Glomerular visceral epithelial cell (primary cell): ENCODE results near the gene VKORC1.

Experiments used
- DNase-seq: peaks from one replicate; pipeline ENCODE4 v3.0.0-alpha.2; 2016; ENCODE audit errors: extremely low spot score

The VKORC1 gene

GRCh38 chr16:31130336-31130891 is 35.8 kb upstream of the VKORC1 start:
- DNase-seq: no peak

- no peak for DNase-seq
Observed at GRCh38 chr16:31129568-31130335, 35.2 kb upstream of the VKORC1 start.

GRCh38 chr16:31128711-31129567 is 34.3 kb upstream of the VKORC1 start:
- DNase-seq: no peak

GRCh38 chr16:31127182-31127581 is 32.6 kb upstream of the VKORC1 start:
- no peak for DNase-seq

GRCh38 chr16:31125844-31126243 is 31.2 kb upstream of the VKORC1 start:
- DNase-seq: no peak

GRCh38 chr16:31120129-31120528 is 25.5 kb upstream of the VKORC1 start:
- DNase-seq: no peak

DNA sequence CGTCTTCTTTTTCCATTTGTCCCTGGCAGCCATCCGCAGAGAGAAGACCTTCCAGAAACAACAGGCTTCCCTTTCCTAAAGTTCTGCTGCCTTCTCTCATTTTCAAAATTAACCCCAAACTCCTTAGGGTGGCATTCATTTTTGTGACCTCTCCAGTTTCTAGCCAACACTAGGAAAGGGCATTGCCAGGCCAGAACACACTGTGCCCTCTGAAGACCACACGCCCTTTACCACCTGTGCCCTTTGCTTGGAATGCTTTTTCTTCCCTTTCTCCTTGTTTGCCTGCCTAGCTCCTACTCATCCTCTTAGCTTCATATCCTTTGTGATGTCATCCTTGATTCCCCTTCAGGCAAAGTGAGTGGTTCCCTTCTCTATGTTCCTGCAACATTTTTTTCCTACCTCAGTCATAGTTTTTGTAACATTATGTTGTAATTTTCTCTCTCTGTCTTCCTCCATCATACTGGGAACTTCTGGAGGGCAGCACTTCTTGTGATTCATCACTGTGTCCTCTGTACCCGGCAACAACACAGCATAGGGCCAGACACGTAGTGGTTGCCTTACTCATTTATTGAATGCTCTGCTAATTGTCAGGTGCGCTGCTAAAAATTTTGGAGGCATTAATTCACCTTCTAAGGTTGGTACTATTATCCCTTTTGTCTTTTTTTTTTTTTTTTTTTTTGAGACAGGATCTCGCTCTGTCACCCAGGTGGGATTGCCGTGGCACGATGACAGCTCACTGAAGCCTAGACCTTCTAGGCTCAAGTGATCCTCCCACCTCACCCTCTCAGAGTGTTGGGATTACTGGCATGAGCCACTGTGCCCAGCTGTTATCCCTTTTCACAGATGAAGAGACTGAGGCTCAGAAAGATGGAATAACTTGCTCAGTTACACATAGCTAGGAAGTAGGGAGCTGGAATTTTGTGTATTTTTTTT is 23.9 kb upstream of the VKORC1 start:
- DNase-seq: no peak

DNA sequence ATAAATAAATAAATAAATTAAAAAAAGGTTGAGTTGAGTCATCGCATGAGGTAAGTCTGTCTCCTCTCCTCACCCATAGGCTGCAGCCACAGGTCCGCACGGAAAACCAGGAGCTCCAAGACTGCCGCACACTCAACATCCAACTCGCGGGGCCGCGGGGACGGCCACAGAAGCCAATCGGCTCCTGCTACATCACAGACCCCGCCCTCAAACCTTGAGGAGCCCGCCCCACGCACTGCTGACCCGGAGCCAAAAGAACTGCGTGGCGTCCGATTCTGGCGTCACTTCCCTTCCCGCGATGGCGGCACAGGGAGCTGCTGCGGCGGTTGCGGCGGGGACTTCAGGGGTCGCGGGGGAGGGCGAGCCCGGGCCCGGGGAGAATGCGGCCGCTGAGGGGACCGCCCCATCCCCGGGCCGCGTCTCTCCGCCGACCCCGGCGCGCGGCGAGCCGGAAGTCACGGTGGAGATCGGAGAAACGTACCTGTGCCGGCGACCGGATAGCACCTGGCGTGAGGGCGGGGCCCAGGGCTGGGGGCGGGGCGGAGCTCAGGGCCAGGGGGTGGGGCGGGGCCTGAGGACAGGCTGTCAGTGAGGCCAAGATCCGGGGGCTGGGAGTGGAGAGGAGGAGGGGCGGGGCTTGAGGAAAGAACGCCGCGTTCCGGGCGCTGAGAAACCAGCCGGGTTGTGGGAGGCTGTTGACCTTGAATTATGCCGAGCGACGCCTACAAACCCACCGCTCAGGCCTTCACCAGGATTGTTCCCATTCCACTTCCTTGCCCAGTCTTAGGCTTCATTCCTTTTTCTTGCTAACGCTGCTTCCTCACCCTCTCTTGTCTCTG is 23.0 kb upstream of the VKORC1 start, which contains the start of gene KAT8:
Gene KAT8 (plus strand): TSS at position 281 of the 839 bp plus-strand sequence. CDS start 18 bp downstream, at position 299.
- peak; percentile 98 for DNase-seq

DNA sequence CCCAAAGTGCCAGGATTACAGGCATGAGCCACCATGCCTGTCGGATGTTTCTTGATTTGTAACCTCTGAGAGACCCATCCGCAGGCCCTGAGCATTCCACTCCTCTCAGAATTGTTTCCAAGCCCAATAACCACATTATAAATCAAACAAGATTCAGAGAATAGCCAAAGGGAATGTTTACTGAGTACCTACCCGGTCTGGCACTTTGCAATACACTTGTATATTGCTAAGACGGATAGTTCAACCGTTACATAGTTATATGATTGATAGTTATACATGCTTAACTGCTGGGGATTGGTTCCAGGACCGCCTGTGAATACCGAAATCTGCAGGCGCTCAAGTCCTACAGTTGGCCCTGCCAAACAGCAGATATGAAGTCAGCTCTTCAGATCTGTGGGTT is 19.9 kb upstream of the VKORC1 start:
- no peak for DNase-seq

DNA sequence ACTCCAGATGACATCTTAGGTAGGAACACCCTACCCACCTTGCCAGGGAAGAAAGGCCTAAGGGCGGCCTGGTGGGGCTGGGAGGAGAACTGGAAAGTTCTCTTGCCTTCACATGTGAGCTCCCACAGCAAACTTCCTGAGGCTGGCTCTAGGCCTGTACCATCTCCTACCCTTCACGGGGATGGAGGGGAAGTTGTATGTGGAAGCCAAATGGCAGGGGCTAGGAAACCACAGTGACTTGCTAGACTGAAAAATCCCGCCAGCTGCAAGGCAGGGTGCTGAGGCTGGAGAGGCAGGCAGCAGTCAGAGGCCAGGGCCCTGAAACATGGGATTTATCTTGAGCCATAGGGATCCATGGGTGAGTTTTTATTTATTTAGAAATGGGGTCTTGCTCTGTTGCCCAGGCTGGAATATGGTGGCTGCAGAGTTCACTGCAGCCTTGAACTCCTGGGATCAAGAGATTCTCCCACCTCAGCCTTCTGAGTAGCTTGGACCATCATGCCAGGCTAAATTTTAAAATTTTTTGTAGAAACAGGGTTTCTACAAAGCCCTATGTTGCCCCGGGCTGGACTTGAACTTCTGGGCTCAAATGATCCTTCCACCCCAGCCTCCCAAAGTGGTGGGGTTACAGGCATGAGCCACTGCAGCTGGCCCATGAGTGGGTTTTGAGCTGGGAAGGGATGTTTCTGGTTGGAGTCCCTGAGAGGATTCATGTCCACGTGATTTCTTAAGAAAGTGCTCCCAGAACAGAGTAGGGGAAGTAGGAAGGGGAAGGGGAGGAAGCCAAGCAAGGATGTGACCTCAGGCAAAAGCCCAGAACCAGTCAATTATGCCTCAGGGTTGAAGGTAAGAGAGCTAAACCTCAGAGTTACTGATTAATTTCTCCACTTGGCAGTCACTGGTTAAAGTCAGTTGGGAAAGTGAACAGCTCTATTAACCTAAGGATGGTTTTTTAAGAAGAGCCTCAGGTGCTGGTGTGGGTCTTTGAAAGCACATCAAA is 18.8 kb upstream of the VKORC1 start:
- DNase-seq: peak; percentile 82

DNA sequence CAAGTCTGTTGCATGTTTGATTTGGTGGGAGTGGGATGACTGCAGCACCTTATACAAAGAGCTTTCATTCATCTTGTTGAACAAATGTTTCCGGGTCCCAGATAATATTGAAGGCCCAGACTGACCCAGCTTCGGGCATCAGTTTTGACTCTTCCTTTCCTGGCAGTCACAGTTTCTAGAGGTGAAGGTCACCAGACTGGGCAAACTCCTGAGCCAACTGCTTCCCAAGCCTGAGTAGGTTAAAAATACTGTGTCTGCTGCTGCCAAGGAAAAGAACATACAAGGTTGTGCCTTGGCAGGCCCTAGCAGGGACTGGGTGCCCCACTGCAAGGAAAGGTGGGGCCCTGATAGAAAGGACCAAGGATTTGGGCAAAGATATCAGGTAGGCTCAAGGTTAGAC is 18.1 kb upstream of the VKORC1 start:
- no peak for DNase-seq

GRCh38 chr16:31111881-31112466 is 17.4 kb upstream of the VKORC1 start:
- no peak for DNase-seq

- DNase-seq: no peak
Observed at GRCh38 chr16:31110106-31111034, 15.8 kb upstream of the VKORC1 start.

- DNase-seq: no peak
Observed at GRCh38 chr16:31109622-31110021, 15.0 kb upstream of the VKORC1 start.

GRCh38 chr16:31108794-31109558 is 14.4 kb upstream of the VKORC1 start:
- no peak for DNase-seq

GRCh38 chr16:31108035-31108793 is 13.6 kb upstream of the VKORC1 start, which contains the start of gene BCKDK:
Gene BCKDK, plus strand, starts transcription at chr16:31108386. Its CDS starts 838 bp downstream, at chr16:31109224.
- DNase-seq: peak; percentile 68
